Immature natural killer cell (primary cell): ENCODE data around the gene LRGUK. TPM values are rescaled to one million over a fixed set of nuclear protein-coding genes. Genes with fewer than 3 reads are reported as not detected.

Experiments used
- DNase-seq, 3 donors: peaks; one replicate each; pipeline ENCODE4 v3.0.0; 2022; ENCODE audit warnings: mixed read lengths in 1 of 3
- H3K27ac Mint-ChIP-seq, 6 donors: one replicate each; pipeline ENCODE4 v1.8.0; 2020; ENCODE audit warnings: mixed read lengths in 6 of 6, mild to moderate bottlenecking in 5 of 6, inconsistent platforms in 4 of 6, moderate library complexity in 3 of 6
- H3K27me3 Mint-ChIP-seq, 3 donors: one replicate each; pipeline ENCODE4 v1.8.0; 2020 to 2021; ENCODE audit warnings: low read depth in 3 of 3, mild to moderate bottlenecking in 3 of 3, mixed read lengths in 3 of 3, moderate library complexity in 3 of 3, inconsistent platforms in 1 of 3
- H3K36me3 Mint-ChIP-seq, 3 donors: one replicate each; pipeline ENCODE4 v1.8.0; 2020; ENCODE audit warnings: mixed read lengths in 3 of 3, inconsistent platforms in 2 of 3, mild to moderate bottlenecking in 2 of 3
- H3K4me1 Mint-ChIP-seq, 2 donors: one replicate each; pipeline ENCODE4 v1.8.0; 2020; ENCODE audit warnings: inconsistent platforms in 2 of 2, mild to moderate bottlenecking in 2 of 2, mixed read lengths in 2 of 2, moderate library complexity in 1 of 2
- H3K4me3 Mint-ChIP-seq, 5 donors: one replicate each; pipeline ENCODE4 v1.8.0; 2020; ENCODE audit warnings: mild to moderate bottlenecking in 5 of 5, mixed read lengths in 5 of 5, inconsistent platforms in 3 of 5, moderate library complexity in 3 of 5
- H3K9me3 Mint-ChIP-seq, 6 donors: one replicate each; pipeline ENCODE4 v1.8.0; 2020; ENCODE audit warnings: mild to moderate bottlenecking in 6 of 6, mixed read lengths in 6 of 6, inconsistent platforms in 4 of 6, moderate library complexity in 3 of 6
- polyA plus RNA-seq, 3 donors: library from polyadenylated mRNA; unstranded; fragments of 300-500 nt; fragmentation: Illumina TruSeq; gene quantifications; one replicate each; pipeline ENCODE4 v1.2.3, GENCODE V29; 2021

Gene LRGUK
- polyA plus RNA-seq, 3 donors from 2014 or later: not detected

- Mint-ChIP-seq H3K27me3 (peaks cover 0 to 2% (median 0%) of the 10 kb centered on the region in 3 donors), H3K27ac (no peak overlapping the region), H3K9me3 (no peaks in the 10 kb centered on the region), H3K4me1 (no peaks in the 10 kb centered on the region), H3K36me3 (no peaks in the 10 kb centered on the region), H3K4me3 (no peak overlapping the region)
- DNase-seq: no peak
Observed at GRCh38 chr7:134105841-134106240, 21.3 kb upstream of the LRGUK start.

- H3K4me1 Mint-ChIP-seq: no peaks in the 10 kb centered on the region
- peaks cover 0 to 7% (median 5%) of the 10 kb centered on the region in 3 donors for H3K36me3 Mint-ChIP-seq
- no peaks in the 10 kb centered on the region for H3K9me3 Mint-ChIP-seq
- peaks cover 0 to 2% (median 0%) of the 10 kb centered on the region in 3 donors for H3K27me3 Mint-ChIP-seq
- DNase-seq: no peak
- H3K27ac Mint-ChIP-seq: no peak overlapping the region
- H3K4me3 Mint-ChIP-seq: no peak overlapping the region
Observed at GRCh38 chr7:134108802-134109201, 18.3 kb upstream of the LRGUK start.

GRCh38 chr7:134113655-134114054, 13.5 kb upstream of the LRGUK start:
- no peaks in the 10 kb centered on the region for H3K4me1 Mint-ChIP-seq
- DNase-seq: no peak
- H3K4me3 Mint-ChIP-seq: no peak overlapping the region
- no peaks in the 10 kb centered on the region for H3K9me3 Mint-ChIP-seq
- peaks cover 0 to 3% (median 2%) of the 10 kb centered on the region in 3 donors for H3K27me3 Mint-ChIP-seq
- H3K27ac Mint-ChIP-seq: no peak overlapping the region
- peaks cover 0 to 9% (median 7%) of the 10 kb centered on the region in 3 donors for H3K36me3 Mint-ChIP-seq

GRCh38 chr7:134114992-134115391, 12.1 kb upstream of the LRGUK start:
- peaks cover 0 to 3% (median 0%) of the 10 kb centered on the region in 3 donors for H3K27me3 Mint-ChIP-seq
- no peaks in the 10 kb centered on the region for H3K9me3 Mint-ChIP-seq
- no peaks in the 10 kb centered on the region for H3K4me1 Mint-ChIP-seq
- no peak overlapping the region for H3K4me3 Mint-ChIP-seq
- peaks cover 0 to 9% (median 7%) of the 10 kb centered on the region in 3 donors for H3K36me3 Mint-ChIP-seq
- H3K27ac Mint-ChIP-seq: no peak overlapping the region
- no peak for DNase-seq

- Mint-ChIP-seq H3K36me3 (peaks cover 0 to 3% (median 0%) of the 10 kb centered on the region in 3 donors), H3K27me3 (peaks cover 0 to 8% (median 0%) of the 10 kb centered on the region in 3 donors), H3K4me1 (no peaks in the 10 kb centered on the region), H3K27ac (no peak overlapping the region), H3K4me3 (no peak overlapping the region), H3K9me3 (peaks cover 0 to 2% (median 0%) of the 10 kb centered on the region in 6 donors)
- no peak for DNase-seq
Observed at GRCh38 chr7:134120405-134120804, 6.7 kb upstream of the LRGUK start.

- DNase-seq: no peak
- Mint-ChIP-seq H3K27me3 (peaks cover 0 to 8% (median 0%) of the 10 kb centered on the region in 3 donors), H3K4me3 (no peak overlapping the region), H3K27ac (no peak overlapping the region), H3K9me3 (peaks cover 0 to 2% (median 0%) of the 10 kb centered on the region in 6 donors), H3K36me3 (peaks cover 0 to 3% (median 0%) of the 10 kb centered on the region in 3 donors), H3K4me1 (peaks cover 0 to 2% of the 10 kb centered on the region in 2 donors)
Observed at GRCh38 chr7:134121632-134122139, 5.5 kb upstream of the LRGUK start.

- H3K9me3 Mint-ChIP-seq: peaks cover 0 to 2% (median 0%) of the 10 kb centered on the region in 6 donors
- H3K36me3 Mint-ChIP-seq: peaks cover 0 to 3% (median 0%) of the 10 kb centered on the region in 3 donors
- no peak overlapping the region for H3K4me3 Mint-ChIP-seq
- H3K4me1 Mint-ChIP-seq: peaks cover 10 to 15% of the 10 kb centered on the region in 2 donors
- DNase-seq: no peak
- H3K27ac Mint-ChIP-seq: no peak overlapping the region
- H3K27me3 Mint-ChIP-seq: peaks cover 0 to 5% (median 0%) of the 10 kb centered on the region in 3 donors
Observed at GRCh38 chr7:134122980-134123379, 4.2 kb upstream of the LRGUK start.

- peaks cover 0 to 2% (median 0%) of the 10 kb centered on the region in 6 donors for H3K9me3 Mint-ChIP-seq
- no peak for DNase-seq
- H3K4me1 Mint-ChIP-seq: peaks cover 12 to 23% of the 10 kb centered on the region in 2 donors
- peak overlapping the region in 3 of 5 donors; percentile 78 to 89 (median 86) for H3K4me3 Mint-ChIP-seq
- H3K36me3 Mint-ChIP-seq: peaks cover 0 to 3% (median 0%) of the 10 kb centered on the region in 3 donors
- no peak overlapping the region for H3K27ac Mint-ChIP-seq
- peaks cover 0 to 12% (median 4%) of the 10 kb centered on the region in 3 donors for H3K27me3 Mint-ChIP-seq
Observed at GRCh38 chr7:134126146-134126545, 994 bp upstream of the LRGUK start.

- H3K4me3 Mint-ChIP-seq: peak overlapping the region; percentile 75 to 89 (median 86)
- H3K9me3 Mint-ChIP-seq: peaks cover 0 to 2% (median 0%) of the 10 kb centered on the region in 6 donors
- no peak overlapping the region for H3K27ac Mint-ChIP-seq
- H3K4me1 Mint-ChIP-seq: peaks cover 12 to 23% of the 10 kb centered on the region in 2 donors
- H3K36me3 Mint-ChIP-seq: peaks cover 0 to 3% (median 0%) of the 10 kb centered on the region in 3 donors
- H3K27me3 Mint-ChIP-seq: peaks cover 0 to 12% (median 4%) of the 10 kb centered on the region in 3 donors
- no peak for DNase-seq
Observed at GRCh38 chr7:134126596-134126965, 559 bp upstream of the LRGUK start.

GRCh38 chr7:134128829-134129228, 1.7 kb downstream of the LRGUK start:
- no peak for DNase-seq
- Mint-ChIP-seq H3K36me3 (peaks cover 0 to 3% (median 0%) of the 10 kb centered on the region in 3 donors), H3K4me3 (peak overlapping the region in 2 of 5 donors; percentile 12 to 55), H3K27me3 (peaks cover 2 to 12% (median 4%) of the 10 kb centered on the region in 3 donors), H3K4me1 (peaks cover 12 to 23% of the 10 kb centered on the region in 2 donors), H3K9me3 (no peaks in the 10 kb centered on the region), H3K27ac (no peak overlapping the region)

- Mint-ChIP-seq H3K27me3 (peaks cover 2 to 8% (median 5%) of the 10 kb centered on the region in 3 donors), H3K9me3 (no peaks in the 10 kb centered on the region), H3K27ac (no peak overlapping the region), H3K4me3 (no peak overlapping the region), H3K4me1 (peaks cover 12 to 23% of the 10 kb centered on the region in 2 donors), H3K36me3 (no peaks in the 10 kb centered on the region)
- DNase-seq: no peak
Observed at GRCh38 chr7:134129856-134130523, 2.9 kb downstream of the LRGUK start.

GRCh38 chr7:134134004-134134403, 6.9 kb downstream of the LRGUK start:
- Mint-ChIP-seq H3K27ac (no peak overlapping the region), H3K4me1 (no peaks in the 10 kb centered on the region), H3K9me3 (no peaks in the 10 kb centered on the region), H3K36me3 (no peaks in the 10 kb centered on the region), H3K4me3 (no peak overlapping the region), H3K27me3 (peaks cover 1 to 3% (median 2%) of the 10 kb centered on the region in 3 donors)
- no peak for DNase-seq

GRCh38 chr7:134140889-134141867, 14.0 kb downstream of the LRGUK start:
- Mint-ChIP-seq H3K4me3 (peak overlapping the region in 1 of 5 donors; percentile 6), H3K36me3 (peaks cover 0 to 8% (median 0%) of the 10 kb centered on the region in 3 donors), H3K27me3 (peaks cover 0 to 3% (median 2%) of the 10 kb centered on the region in 3 donors), H3K4me1 (peaks cover 3 to 4% of the 10 kb centered on the region in 2 donors), H3K27ac (no peak overlapping the region), H3K9me3 (no peaks in the 10 kb centered on the region)
- DNase-seq: peak; percentile 25 to 36 (median 27)
